Spinal cord (tissue), 10 donors: ENCODE results near the gene C2orf69. TPM values are rescaled to one million over a fixed set of nuclear protein-coding genes. Genes with fewer than 3 reads are reported as not detected.

Experiments
- DNase-seq, 6 donors: peaks; one replicate each; pipeline versions ENCODE4 v3.0.0 to v3.0.0-alpha.2; 2013 to 2015; ENCODE audit warnings: low spot score in 6 of 6, low read depth in 4 of 6
- H3K27ac ChIP-seq: one replicate; pipeline ENCODE4 v1.5.1; 2013; ENCODE audit warnings: low read depth, low read length, control low read depth
- H3K27me3 ChIP-seq: one replicate; pipeline ENCODE4 v1.6.1; 2013; ENCODE audit warnings: low read length; ENCODE audit not compliant: control insufficient read depth, insufficient read depth
- H3K36me3 ChIP-seq: one replicate; pipeline ENCODE4 v1.6.1; 2013; ENCODE audit warnings: low read length; ENCODE audit not compliant: control insufficient read depth, insufficient read depth
- H3K4me1 ChIP-seq: one replicate; pipeline ENCODE4 v1.6.1; 2013; ENCODE audit warnings: low read length; ENCODE audit not compliant: control insufficient read depth, insufficient read depth
- H3K4me3 ChIP-seq: one replicate; pipeline ENCODE4 v1.5.1; 2013; ENCODE audit warnings: low read depth, low read length, control low read depth
- H3K9me3 ChIP-seq: one replicate; pipeline ENCODE4 v1.6.1; 2013; ENCODE audit warnings: low read length; ENCODE audit not compliant: control insufficient read depth, insufficient read depth
- WGBS: methylation state at CpG from one replicate; pipeline ENCODE4 v1.1.5; 2013; ENCODE audit warnings: missing lambda C conversion rate; ENCODE audit not compliant: insufficient coverage; 5-methylcytosine and 5-hydroxymethylcytosine counted together
- polyA plus RNA-seq, 2 donors: library from polyadenylated mRNA; unstranded; fragments of 120-200 nt; gene quantifications; one replicate each; pipeline ENCODE4 v1.2.1, GENCODE V29; 2013; ENCODE audit not compliant: insufficient read length in 2 of 2
- total RNA-seq, 2 donors: library from RNA; depleted of rRNA in 1 of 2; stranded (reverse); fragments of 120-200 nt in 1 of 2; fragments of >200 nt in 1 of 2; gene quantifications; one replicate each; pipeline versions ENCODE4 v1.2.3 to v1.2.4, GENCODE V29; 2013 to 2014
- donor health status: healthy.

The C2orf69 gene
- total and polyA plus RNA-seq, 4 donors: 9.2 to 24.9 (median 20.9) TPM

DNA sequence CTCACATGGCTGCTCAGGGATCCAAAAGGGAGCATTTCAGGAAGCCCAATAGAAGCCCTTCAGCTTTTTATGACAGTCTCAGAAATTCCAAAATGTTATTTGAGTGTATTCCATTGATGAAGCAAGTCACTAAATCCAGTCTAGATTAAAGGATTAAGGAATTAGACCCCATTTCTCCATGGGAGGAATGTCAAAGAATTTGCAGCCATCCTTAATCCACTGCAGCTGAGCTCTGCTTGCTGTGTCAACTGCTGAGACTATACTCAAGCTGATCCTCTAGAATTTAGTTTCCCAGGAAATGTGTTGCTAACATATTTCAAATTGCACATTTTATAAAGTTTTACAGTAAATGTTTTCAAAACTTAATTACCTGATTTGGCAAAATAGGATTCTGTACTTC, 28.4 kb upstream of the C2orf69 start:
- no peak for DNase-seq
- Histone ChIP-seq H3K9me3 (no peaks in the 10 kb centered on the region), H3K27me3 (no peaks in the 10 kb centered on the region), H3K27ac (no peak overlapping the region), H3K4me1 (no peaks in the 10 kb centered on the region), H3K4me3 (no peak overlapping the region), H3K36me3 (no peaks in the 10 kb centered on the region)

DNA sequence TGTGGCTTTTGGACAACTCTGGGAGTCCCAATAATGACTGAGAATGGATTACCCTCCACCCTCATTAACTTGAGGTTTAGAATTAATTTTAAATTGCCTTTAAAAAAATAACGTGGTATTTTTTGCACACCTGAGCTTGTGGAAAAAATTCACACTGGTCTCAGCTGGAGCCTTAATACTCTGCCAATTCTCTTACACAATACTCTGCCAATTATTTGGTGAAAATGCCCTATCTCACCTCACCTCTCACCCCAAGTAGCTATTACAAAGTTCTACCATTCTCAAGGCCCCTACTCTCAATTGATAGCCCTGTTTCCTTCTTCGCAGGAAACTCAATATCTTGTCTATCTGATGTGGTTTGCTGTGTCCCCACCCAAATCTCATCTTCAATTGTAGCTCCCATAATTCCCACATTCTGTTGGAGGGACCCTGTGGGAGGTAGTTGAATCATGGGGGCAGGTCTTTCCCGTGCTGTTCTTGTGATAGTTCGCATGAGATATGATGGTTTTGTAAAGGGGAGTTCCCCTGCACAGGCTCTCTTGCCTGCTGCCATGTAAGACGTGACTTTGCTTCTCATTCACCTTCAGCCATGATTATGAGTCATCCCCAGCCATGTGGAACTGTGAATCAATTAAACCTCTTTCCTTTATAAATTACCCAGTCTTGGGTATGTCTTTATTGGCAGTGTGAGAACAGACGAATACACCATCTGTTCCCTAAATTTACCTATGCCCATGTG, 27.4 kb upstream of the C2orf69 start:
- no peak overlapping the region for H3K27ac ChIP-seq
- WGBS: 100% methylated on average over 1 of the region's 6 CpGs
- no peaks in the 10 kb centered on the region for H3K27me3 ChIP-seq
- H3K4me3 ChIP-seq: no peak overlapping the region
- H3K36me3 ChIP-seq: no peaks in the 10 kb centered on the region
- H3K4me1 ChIP-seq: no peaks in the 10 kb centered on the region
- H3K9me3 ChIP-seq: no peaks in the 10 kb centered on the region
- no peak for DNase-seq

DNA sequence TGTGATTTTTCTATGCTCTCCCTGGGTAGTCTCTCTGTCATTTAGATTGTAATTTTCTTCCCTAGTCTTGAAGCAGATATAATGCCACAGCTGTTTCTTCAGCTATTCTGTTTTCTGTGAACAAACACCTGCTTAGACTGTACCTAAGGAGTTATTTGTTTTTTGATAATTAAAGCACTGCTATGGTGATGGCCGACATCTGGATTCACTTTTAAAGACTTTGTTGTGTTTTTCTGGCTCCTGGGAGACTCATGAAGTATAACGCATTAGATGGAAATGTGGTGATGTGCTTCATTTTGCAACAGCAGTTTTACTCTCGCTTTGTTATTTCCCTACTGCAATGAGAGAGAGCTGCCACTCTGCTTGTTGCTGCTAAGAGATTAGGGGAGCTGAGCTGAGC, 15.7 kb upstream of the C2orf69 start:
- no peaks in the 10 kb centered on the region for H3K9me3 ChIP-seq
- no peaks in the 10 kb centered on the region for H3K4me1 ChIP-seq
- H3K4me3 ChIP-seq: no peak overlapping the region
- no peaks in the 10 kb centered on the region for H3K36me3 ChIP-seq
- no peak overlapping the region for H3K27ac ChIP-seq
- no peaks in the 10 kb centered on the region for H3K27me3 ChIP-seq
- DNase-seq: peak in 4 of 6 donors; percentile 9 to 94 (median 28)
- 58% methylated on average over 3 of the region's 3 CpGs for WGBS

DNA sequence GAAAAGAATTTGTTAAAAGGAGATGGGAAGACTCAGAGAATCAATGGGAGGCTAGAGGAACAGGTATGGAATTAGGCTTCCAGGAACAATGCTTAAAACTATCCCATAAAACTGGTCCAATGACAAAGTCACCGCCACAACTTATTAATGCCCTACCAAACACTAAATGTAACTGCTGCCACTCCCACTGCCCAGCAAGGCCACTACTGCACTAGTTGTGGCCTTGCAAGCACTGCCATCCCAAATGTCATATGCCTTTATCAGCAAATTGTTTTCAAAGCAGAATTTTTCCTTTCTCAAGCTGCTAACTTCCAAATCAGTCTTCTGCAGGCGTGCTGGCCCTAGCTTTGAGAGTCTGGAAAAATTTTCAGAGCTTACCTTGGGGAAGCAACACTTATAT, 14.5 kb upstream of the C2orf69 start:
- H3K27ac ChIP-seq: no peak overlapping the region
- DNase-seq: no peak
- no peaks in the 10 kb centered on the region for H3K36me3 ChIP-seq
- H3K4me1 ChIP-seq: no peaks in the 10 kb centered on the region
- no peak overlapping the region for H3K4me3 ChIP-seq
- no peaks in the 10 kb centered on the region for H3K9me3 ChIP-seq
- H3K27me3 ChIP-seq: no peaks in the 10 kb centered on the region
- 92% methylated on average over 1 of the region's 2 CpGs for WGBS

DNA sequence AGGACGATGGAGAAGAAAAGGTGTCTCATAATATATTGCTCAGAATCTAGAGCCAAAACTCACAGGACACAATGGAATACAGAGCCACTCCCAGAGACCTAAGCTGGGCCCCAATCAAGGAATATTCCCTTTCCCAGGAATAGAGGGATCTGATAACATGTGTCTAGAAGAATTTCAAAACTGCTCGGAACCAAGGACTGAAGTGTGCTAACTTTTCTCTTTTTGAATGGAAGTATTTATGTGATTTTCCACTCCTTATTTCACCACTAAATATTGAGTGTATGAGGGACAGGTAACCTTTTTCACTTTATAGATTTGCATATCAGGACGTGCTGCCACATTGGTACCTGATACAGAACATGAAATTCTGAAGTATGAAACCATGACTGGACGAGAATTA, 9.2 kb upstream of the C2orf69 start:
- Histone ChIP-seq H3K9me3 (no peaks in the 10 kb centered on the region), H3K27ac (no peak overlapping the region), H3K4me1 (no peaks in the 10 kb centered on the region), H3K4me3 (no peak overlapping the region), H3K36me3 (no peaks in the 10 kb centered on the region), H3K27me3 (no peaks in the 10 kb centered on the region)
- DNase-seq: no peak
- WGBS: no CpG with 5 or more reads among the region's 4 CpGs

DNA sequence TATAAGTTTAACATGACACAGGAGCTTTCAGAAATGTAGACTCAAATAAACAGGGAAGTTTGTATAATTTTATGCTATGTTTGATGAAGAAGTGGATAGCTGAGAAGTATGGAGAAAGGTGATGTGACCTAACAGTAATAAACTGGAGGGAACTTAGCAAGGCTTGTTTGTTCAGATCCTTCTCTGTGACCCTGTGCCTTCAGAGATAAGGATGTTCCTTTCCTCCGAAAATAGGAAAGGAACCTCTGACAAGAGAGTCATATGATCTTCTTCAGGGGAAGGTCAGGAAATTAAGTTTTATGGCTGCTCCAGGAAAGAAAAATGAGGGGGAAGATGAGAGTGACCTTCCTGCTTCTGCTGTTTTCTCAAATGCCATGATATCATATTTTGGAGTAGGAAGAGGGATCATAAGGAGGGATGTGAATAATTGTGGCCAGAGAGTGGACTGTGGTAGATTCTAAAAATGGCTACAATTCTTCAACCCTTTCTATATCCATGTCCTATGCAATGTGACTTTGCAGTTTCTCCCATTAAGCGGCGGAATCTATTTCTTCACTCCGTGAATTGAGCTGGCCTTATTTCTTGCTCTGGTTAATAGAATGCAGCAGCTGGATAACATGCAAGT, 8.5 kb upstream of the C2orf69 start:
- H3K27me3 ChIP-seq: no peaks in the 10 kb centered on the region

DNA sequence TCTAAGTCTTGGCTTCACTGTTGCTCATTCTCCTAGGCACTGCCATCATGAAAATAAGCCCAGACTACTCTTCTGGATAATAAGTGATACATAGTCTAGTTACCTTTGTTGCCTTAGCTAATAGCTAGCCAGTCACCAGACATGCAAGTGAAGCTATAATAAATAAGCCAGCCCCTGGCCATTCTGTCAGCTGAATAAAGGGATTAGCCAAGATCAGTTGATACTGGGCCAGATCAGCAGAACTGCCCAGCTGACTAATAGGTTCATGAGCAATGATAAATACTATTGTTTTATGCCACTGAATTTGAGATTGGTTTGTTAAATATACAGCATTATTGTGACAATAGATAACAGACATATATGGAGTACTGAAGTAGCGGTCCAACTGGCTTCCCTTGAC, 8.0 kb upstream of the C2orf69 start:
- no peak for DNase-seq
- Histone ChIP-seq H3K27ac (no peak overlapping the region), H3K9me3 (no peaks in the 10 kb centered on the region), H3K4me3 (no peak overlapping the region), H3K36me3 (no peaks in the 10 kb centered on the region), H3K4me1 (no peaks in the 10 kb centered on the region), H3K27me3 (no peaks in the 10 kb centered on the region)
- no CpG with 5 or more reads among the region's 1 CpG for WGBS

More for the DNA sequence above, 8.5 kb upstream of the C2orf69 start:
- H3K4me1 ChIP-seq: no peaks in the 10 kb centered on the region
- no peak for DNase-seq
- no peaks in the 10 kb centered on the region for H3K36me3 ChIP-seq
- no peak overlapping the region for H3K4me3 ChIP-seq
- no peak overlapping the region for H3K27ac ChIP-seq
- H3K9me3 ChIP-seq: no peaks in the 10 kb centered on the region
- whole genome bisulfite sequencing: 100% methylated on average over 4 of the region's 4 CpGs

DNA sequence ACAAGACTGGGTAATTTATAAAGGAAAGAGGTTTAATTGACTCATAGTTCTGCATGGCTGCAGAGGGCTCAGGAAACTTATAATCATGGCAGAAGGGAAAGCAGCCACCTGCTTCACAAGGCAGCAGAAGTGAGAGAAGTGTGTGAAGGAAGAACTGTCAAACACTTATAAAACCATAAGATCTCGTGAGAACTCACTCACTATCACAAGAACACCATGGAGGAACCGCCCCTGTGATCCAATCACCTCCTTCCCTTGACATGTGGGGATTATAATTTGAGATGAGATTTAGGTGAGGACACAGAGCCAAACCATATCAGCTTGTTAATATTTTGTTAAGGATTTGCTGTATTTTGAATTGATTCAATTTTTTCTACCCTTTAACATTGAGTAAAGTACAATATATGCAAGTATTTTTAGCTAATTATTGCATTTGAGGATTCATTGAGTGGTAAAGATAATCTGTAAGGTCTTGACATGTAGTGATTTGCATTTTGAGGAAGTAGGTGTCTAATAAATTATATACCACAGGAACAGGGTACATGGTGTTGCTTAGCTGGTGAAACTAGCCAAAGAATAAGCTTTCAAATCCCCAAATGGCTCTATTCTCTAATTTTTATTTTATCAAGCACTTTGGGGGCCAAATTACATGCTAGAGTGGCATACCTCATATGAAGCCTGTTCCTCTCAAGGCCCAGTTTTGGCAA, 3.9 kb upstream of the C2orf69 start:
- Histone ChIP-seq H3K36me3 (no peaks in the 10 kb centered on the region), H3K27me3 (no peaks in the 10 kb centered on the region), H3K27ac (no peak overlapping the region), H3K4me3 (no peak overlapping the region), H3K4me1 (peaks cover 7% of the 10 kb centered on the region), H3K9me3 (no peaks in the 10 kb centered on the region)
- WGBS: no CpG with 5 or more reads among the region's 2 CpGs
- no peak for DNase-seq

DNA sequence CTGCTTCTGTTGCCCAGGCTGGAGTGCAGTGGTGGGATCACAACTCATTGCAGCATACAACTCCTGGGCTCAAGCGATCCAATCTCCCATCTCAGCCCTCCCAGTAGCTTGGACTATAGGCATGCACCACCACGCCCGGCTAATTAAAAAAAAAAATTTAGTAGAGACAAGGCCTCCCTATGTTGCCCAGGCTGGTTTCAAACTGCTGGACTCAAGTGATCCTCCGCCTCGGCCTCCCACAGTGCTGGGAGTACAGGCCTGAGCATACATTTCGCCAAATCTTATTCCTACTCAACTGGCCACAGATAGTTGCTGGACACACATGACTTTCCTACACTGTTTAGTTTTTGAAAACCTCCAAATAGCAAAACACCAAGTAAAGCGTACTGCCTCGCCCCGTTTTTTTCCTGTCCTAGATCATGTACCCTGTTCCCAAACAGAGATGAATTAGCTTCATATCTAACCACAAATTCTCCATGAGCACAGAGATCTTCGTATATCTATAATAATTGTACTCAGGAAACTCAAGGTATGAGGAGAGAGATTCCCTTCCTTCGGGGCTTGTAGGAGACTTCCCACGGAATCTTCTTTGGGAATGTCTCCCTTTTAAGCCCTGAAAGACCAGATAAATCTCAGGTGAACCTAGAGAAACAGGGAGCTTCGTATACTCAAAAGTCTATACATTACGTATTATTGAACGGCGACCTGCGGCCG, 598 bp upstream of the C2orf69 start:
- WGBS: 42% methylated on average over 14 of the region's 18 CpGs
- Histone ChIP-seq H3K27ac (no peak overlapping the region), H3K4me3 (peak overlapping the region; percentile 35), H3K9me3 (no peaks in the 10 kb centered on the region), H3K27me3 (no peaks in the 10 kb centered on the region), H3K36me3 (no peaks in the 10 kb centered on the region), H3K4me1 (peaks cover 11% of the 10 kb centered on the region)
- DNase-seq: peak in 1 of 6 donors; percentile 5
